ENCODE measurements around the gene TSC22D4.
"Not testable (repeated sequence)": the region's sequence is repeated elsewhere in the genome, so short reads cannot be mapped to it uniquely, and the experiment has no call there.

Gene TSC22D4

GRCh38 chr7:100441641-100442535 is 37.1 kb downstream of the TSC22D4 start:
- DNase-seq: no peak

DNA sequence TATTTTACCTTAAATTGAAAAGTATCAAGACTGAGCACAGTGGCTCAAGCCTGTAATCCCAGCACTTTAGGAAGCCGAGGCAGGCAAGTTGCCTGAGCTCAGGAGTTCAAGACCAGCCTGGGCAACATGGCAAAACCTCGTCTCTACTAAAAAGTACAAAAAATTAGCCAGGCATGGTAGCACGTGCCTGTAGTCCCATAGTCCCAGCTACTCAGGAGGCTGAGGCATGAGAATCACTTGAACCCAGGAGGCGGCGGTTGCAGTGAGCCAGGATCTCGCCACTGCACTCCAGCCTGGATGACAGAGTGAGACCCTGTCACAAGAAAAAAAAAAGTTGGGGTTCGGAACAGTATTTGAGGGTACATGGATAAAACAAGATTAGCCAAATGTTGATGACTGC is 39.8 kb downstream of the TSC22D4 start:
- not testable (repeated sequence) for DNase-seq

DNA sequence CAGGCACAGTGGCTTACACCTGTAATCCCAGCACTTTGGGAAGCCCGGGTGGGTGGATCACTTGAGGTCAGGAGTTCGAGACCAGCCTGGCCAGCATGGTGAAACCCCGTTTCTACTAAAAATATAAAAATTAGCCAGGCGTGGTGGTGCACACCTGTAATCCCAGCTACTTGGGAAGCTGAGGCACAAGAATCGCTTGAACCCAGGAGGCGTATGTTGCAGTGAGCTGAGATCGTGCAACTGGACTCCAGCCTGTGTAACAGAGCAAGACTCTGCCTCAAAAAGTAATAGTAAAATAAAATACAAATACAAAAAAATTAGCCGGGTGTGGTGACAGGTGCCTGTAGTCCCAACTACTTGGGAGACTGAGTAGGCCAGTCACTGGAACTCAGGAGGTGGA is 40.3 kb downstream of the TSC22D4 start:
- DNase-seq: not testable (repeated sequence)

- no peak for DNase-seq
Measured at GRCh38 chr7:100438172-100438571, 40.8 kb downstream of the TSC22D4 start.

DNA sequence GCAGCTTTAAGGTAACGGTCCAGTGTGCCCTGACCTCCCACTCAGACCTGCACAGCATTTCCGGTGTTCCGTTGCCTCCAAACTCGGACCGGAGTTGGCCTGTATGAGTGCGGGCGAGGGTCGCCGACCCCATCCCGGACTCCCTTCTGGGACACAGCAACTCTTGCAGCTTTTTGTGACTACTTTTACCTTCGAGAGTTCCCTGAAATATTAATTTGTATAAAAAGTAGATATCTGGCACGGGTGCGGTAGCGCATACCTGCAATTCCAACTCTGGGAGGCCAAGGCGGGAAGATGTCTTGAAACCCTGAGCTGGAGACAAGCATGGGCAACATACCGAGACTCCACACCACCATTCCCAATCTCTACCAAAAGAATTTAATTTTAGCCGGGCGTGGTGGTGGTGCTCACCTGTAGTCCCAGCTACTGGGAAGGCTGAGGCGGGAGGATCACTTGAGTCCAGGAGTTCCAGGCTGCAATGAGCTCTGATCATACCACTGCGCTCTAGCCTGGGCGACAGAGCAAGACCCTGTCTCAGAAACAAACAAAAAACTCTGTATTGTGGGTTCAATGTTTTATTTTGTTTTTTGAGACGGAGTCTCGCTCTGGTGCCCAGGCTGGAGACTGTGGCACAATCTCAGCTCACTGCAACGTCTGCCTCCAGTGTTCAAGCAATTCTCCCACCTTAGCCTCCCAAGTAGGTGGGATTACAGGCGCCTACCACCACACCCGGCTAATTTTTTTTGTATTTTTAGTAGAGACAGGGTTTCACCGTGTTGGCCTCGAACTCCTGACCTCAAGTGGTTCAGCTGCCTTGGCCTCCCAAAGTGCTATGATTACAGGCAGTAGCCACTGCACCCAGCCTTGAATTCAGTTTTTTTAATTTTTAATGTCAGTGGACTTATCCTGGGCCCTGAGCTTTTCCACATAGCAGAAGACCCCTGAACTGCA is 41.6 kb downstream of the TSC22D4 start:
- no peak for DNase-seq

DNA sequence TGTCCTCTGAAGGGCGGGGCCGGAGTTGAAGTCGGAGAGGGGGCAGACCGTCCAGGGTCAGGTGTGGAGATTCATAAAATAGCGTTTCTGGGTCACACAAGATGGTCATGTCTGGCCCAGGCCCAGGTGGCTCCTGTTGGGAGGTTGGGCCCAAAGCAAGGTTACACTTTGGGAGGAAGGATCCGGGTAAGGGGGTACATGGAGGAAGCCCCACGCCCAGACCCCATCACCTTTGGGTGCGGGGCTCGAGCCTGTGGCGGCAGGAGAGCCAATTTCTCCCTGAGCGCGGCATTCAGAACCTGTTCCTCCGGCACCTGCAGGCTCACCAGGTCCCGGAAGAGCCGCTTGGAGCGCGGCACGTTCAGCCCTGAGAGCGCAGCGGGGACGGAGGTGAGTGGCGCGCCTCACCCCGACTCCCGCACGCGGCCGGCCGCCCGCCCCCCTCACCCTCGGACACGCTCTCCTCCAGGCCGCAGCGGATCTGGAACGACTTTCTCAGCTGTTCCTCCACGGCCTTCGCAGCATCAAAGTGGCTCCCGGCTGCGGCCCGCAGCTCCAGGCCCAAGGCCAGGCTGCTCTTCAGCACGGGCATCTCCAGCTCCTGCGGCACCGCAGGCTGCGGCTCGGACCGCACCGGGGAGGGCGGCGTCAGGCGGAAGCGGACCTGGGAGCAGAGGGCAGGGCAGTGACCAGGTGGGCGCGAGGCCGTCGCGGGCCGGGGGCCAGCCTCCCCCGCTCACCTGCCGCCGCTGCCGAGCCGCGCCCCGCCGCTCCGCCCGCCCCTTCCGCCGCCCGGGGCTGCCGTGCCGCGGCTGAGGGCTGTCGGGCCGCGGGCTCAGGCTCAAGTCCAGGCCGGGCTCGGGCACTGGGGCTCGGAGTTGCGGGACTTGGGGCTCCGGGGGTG is 43.4 kb downstream of the TSC22D4 start:
- no peak for DNase-seq

DNA sequence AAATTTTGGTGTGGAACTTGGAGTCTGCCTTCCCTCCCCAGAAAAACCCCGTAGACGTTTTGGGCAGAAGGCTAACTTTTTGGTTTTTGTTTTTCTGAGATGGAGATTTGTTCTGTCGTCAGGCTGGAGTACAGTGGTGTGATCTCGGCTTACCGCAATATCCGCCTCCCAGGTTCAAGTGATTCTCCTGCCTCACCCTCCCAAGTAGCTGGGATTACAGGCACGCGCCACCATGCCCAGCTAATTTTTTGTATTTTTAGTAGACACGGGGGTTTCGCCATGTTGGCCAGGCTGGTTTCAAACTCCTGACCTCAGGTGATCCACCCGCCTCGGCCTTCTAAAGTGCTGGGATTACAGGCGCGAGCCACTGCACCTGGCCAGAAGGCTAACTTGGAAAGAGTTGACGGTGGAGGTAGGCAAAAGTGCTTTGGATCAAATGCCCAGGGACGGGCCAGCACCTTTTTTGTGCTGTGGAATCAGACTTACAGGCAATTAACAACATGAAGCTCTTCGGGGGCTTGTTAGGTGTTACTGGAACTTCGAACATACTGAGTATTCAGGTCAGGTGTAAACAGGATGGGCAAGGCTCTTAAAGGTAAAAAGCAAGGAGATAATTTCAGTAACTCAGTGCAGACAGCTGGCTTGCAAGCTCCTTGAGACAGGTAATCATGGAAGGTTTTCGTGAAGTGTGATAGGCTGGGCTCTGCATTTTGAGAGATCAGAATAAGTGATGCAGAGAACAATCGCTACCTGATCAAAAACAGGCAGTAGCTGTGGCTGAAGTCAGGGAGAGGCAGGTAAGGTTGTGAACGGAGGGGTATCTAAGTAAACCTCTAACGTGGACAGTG is 44.5 kb downstream of the TSC22D4 start:
- no peak for DNase-seq

DNA sequence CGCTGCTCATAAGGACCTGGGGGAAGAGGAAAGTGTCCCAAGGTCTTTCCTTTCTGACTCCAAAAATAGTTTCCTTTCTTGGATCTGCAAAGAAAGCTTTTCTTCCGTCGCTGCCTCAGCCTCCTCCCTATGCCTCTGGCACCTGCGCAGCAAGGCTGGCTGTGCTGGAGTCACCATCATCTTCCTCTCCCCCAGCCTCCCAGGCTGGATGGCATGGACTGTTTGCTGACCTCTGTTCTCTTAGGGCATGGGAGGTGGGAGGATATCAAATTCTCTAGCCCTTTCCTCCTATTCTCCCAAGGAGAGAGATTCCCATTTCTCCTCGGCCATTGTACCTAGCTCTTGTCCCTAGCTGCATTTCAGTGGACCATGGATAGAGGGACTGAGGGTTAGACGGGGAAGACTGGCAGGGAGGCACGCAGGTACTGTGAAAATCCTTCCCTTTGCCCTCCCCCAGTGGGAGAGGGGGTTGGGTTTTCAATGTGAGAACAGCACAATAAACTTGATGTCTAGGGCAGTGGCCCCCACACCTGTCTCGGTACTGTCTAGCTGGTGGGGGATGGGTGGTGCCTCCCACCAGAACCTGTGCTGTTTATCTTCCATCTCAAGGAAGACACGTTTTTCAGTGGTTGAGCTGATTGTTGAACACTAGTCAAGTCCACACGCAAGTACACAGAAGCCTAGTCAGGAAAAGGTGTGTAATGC is 45.3 kb downstream of the TSC22D4 start:
- DNase-seq: no peak

DNA sequence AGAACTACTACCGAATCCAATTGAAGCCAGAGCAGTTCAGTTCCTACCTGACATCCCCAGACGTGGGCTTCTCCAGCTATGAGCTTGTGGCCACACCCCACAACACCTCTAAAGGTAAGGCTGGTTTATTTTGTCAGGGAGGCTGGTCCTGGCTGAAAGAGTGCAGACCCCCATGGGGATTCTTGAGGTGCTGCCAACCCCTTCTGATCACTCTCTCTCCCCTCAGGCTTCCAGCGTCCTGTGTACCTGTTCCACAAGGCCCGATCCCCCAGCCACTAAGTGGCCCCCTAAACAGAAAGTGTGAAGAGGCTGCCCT is 45.8 kb downstream of the TSC22D4 start:
- DNase-seq: no peak

DNA sequence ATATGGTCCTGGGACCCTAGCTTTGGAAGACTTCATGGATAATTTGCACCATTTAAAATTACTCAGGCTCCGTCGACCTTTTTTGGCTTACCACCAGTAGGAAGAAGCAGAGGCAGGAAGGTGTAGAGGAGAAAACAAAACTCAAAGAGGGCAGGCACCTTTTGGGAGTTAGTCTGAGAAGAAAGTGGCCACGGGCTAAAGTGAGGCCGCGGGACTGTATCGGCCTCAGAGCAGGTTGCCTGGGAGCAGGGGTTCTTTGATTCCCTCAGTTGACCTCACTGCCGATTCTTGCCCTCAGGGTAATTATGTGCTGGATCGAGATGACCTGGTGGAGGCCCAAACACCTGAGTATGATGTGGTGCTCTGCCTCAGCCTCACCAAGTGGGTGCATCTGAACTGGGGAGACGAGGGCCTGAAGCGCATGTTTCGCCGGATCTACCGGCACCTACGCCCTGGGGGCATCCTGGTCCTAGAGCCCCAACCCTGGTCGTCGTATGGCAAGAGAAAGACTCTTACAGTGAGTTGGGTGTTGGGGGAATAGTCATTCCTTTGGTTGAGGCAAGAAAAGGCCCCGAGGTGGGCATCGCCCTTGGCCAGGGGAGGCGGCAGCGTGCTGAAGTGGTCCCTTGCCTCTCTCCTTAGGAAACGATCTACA is 46.3 kb downstream of the TSC22D4 start:
- no peak for DNase-seq

DNA sequence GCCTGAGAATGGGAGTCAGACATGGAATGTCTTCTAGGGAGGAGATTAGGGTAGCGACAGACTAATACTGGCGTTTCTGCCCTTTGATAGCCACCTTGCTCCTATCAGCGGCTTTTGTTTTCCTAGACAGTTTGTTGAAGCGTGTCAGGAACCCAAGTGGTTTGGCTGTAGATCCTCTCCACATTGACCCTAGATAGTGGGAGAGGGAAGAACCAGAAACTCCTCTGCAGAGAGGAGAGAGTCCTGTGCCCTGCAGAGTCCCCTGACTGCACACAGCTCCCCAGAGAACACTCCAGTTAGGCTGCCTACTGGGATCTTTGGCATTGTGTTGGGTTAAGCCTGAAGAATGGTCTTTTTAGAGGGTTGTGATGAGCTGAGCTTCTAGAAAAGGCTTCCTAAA is 47.0 kb downstream of the TSC22D4 start:
- no peak for DNase-seq

DNA sequence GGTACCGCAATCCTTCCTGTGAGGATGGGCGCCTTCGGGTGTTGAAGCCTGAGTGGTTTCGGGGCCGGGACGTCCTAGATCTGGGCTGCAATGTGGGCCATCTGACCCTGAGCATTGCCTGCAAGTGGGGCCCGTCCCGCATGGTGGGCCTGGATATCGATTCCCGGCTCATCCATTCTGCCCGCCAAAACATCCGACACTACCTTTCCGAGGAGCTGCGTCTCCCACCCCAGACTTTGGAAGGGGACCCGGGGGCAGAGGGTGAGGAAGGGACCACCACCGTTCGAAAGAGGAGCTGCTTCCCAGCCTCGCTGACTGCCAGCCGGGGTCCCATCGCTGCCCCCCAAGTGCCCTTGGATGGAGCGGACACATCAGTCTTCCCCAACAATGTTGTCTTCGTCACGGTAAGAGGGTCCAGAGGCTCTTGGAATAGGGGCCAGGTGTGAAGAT is 47.7 kb downstream of the TSC22D4 start:
- DNase-seq: no peak

DNA sequence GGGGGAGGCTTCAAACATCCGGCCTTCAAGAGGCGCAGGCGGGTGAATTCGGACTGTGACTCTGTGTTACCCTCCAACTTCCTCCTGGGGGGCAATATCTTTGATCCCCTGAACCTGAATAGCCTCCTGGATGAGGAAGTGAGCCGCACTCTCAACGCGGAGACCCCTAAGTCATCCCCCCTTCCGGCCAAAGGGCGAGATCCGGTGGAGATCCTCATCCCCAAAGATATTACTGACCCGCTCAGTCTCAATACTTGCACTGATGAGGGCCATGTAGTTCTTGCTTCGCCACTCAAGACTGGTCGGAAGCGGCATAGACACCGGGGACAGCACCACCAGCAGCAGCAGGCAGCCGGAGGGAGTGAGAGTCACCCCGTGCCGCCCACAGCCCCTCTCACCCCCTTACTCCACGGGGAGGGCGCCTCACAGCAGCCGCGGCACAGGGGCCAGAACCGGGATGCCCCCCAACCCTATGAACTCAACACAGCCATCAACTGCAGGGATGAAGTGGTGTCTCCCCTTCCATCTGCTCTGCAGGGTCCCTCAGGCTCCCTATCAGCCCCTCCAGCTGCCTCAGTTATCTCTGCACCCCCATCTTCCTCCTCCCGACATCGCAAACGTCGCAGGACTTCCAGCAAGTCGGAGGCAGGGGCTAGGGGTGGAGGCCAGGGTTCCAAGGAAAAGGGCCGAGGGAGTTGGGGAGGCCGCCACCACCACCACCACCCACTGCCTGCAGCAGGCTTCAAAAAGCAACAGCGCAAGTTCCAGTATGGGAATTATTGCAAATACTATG is 48.3 kb downstream of the TSC22D4 start:
- DNase-seq: no peak

DNA sequence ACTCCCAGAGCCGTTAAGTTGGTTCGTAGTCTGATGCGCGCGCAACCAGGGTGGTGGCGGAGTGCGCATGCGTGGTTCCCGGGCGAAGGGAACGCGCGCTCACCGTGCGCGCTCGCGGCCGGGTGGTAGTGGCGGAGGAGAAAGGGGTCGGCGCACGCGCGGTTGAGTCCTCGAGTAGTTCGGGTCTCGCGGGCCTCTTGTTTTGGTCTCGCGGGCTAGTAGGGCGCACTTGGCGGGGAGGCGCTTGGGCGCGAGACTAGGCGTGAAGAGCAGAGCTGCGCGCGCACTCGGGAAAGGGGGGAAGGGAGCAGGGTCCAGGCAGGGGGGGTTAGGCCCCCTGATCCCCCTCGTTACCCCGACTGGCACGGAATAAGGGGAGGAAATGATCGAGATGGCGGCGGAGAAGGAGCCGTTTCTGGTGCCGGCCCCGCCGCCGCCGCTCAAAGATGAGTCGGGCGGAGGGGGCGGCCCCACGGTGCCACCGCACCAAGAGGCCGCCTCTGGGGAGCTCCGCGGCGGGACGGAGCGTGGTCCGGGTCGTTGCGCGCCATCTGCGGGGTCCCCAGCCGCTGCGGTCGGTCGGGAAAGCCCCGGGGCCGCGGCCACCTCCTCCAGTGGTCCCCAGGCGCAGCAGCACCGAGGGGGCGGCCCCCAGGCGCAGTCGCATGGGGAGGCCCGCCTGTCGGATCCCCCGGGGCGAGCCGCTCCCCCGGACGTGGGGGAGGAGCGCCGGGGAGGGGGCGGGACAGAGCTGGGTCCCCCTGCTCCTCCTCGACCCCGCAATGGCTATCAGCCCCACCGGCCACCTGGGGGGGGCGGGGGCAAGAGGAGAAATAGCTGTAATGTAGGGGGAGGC is 49.1 kb downstream of the TSC22D4 start, which contains the start of gene MEPCE:
Gene MEPCE, plus strand, starts transcription at position 195 of the 856 bp plus-strand sequence. Its CDS starts 188 bp downstream, at position 383.
- peak; percentile 95 for DNase-seq

- DNase-seq: peak; percentile 96
Measured at GRCh38 chr7:100428967-100429636, 49.9 kb downstream of the TSC22D4 start.

GRCh38 chr7:100428199-100428966 is 50.6 kb downstream of the TSC22D4 start, which contains the start of gene ZCWPW1:
ZCWPW1 (minus strand) TSS chr7:100428703; CDS start chr7:100420649, 8,054 bp downstream.
- DNase-seq: peak; percentile 92

- no peak for DNase-seq
Measured at GRCh38 chr7:100427762-100428198, 51.2 kb downstream of the TSC22D4 start.

All from DMS79 (cell line).